HepG2 (cell line): Measurements from ENCODE around the gene TMC8. TPM values are rescaled to one million over a fixed set of nuclear protein-coding genes. Genes with fewer than 3 reads are reported as not detected.

Experiments
- CEBPG ChIP-seq: IDR thresholded peaks from 2 replicates; pipeline ENCODE4 v1.6.1; 2016
- EZH2 ChIP-seq: conservative IDR thresholded peaks from 2 replicates; pipeline ENCODE4 v1.6.1; 2012; ENCODE audit warnings: mild to moderate bottlenecking, low read depth, low read length, moderate library complexity
- GLI4 ChIP-seq: sonication (generic); formaldehyde crosslinking; IDR thresholded peaks from 2 replicates; pipeline ENCODE4 v1.5.1; 2020; ENCODE audit warnings: missing genetic modification reagents, mild to moderate bottlenecking, moderate library complexity, borderline replicate concordance
- KAT8 ChIP-seq: IDR thresholded peaks from 2 replicates; pipeline ENCODE4 v1.6.1; 2016; ENCODE audit warnings: missing genetic modification reagents, missing compliant biosample characterization
- MAF1 ChIP-seq: sonication (generic); formaldehyde crosslinking; IDR thresholded peaks from 2 replicates; pipeline ENCODE4 v1.5.0; 2020; ENCODE audit warnings: missing genetic modification reagents, borderline replicate concordance
- NFKB2 ChIP-seq: sonication (generic); formaldehyde crosslinking; IDR thresholded peaks from 2 replicates; pipeline ENCODE4 v1.4.0; 2020; ENCODE audit warnings: missing genetic modification reagents, borderline replicate concordance
- NFRKB ChIP-seq: fragments of 450-650 bp; IDR thresholded peaks from 2 replicates; pipeline ENCODE4 v1.6.1; 2017
- PHB2 ChIP-seq: fragments of 450-650 bp; IDR thresholded peaks from 2 replicates; pipeline ENCODE4 v1.6.1; 2018; ENCODE audit not compliant: partially characterized antibody
- PHF21A ChIP-seq: sonication (generic); formaldehyde crosslinking; IDR thresholded peaks from 2 replicates; pipeline ENCODE4 v1.5.0; 2020; ENCODE audit warnings: mild to moderate bottlenecking, missing genetic modification reagents
- PLSCR1 ChIP-seq: sonication (generic); formaldehyde crosslinking; IDR thresholded peaks from 2 replicates; pipeline ENCODE4 v1.5.0; 2020; ENCODE audit warnings: missing genetic modification reagents, mild to moderate bottlenecking, borderline replicate concordance
- POLR2A ChIP-seq, 2 experiments: IDR thresholded peaks; 2 replicates each; pipeline ENCODE4 v1.6.1; 2011; ENCODE audit warnings: low read depth in 2 of 2, low read length in 2 of 2, mild to moderate bottlenecking in 1 of 2, moderate library complexity in 1 of 2; ENCODE audit not compliant: insufficient read depth in 1 of 2
- SIX4 ChIP-seq: sonication (generic); formaldehyde crosslinking; IDR thresholded peaks from 2 replicates; pipeline ENCODE4 v1.4.0; 2020; ENCODE audit warnings: missing genetic modification reagents
- U2AF2 ChIP-seq: fragments of 200-400 bp; formaldehyde crosslinking; IDR thresholded peaks from 2 replicates; pipeline ENCODE4 v1.6.1; 2017; ENCODE audit warnings: low read depth, mild to moderate bottlenecking, low read length
- YY1 ChIP-seq: IDR thresholded peaks from 2 replicates; pipeline ENCODE4 v1.6.1; 2011; ENCODE audit warnings: low read length, low read depth, moderate library complexity, mild to moderate bottlenecking; ENCODE audit not compliant: insufficient read depth, insufficient replicate concordance
- ZFP1 ChIP-seq: IDR thresholded peaks from 2 replicates; pipeline ENCODE4 v1.6.1; 2016
- ZNF296 ChIP-seq: sonication (generic); formaldehyde crosslinking; conservative IDR thresholded peaks from 2 replicates; pipeline ENCODE4 v1.5.0; 2020; ENCODE audit warnings: mild to moderate bottlenecking, missing genetic modification reagents
- ZNF569 ChIP-seq: sonication (generic); formaldehyde crosslinking; IDR thresholded peaks from 2 replicates; pipeline ENCODE4 v1.5.0; 2020; ENCODE audit warnings: mild to moderate bottlenecking, missing genetic modification reagents, moderate library complexity, borderline replicate concordance
- ZNF614 ChIP-seq: IDR thresholded peaks from 2 replicates; pipeline ENCODE4 v1.6.1; 2018; ENCODE audit warnings: missing biosample characterization, missing genetic modification reagents, inconsistent platforms, borderline replicate concordance
- ZNF691 ChIP-seq: sonication (generic); formaldehyde crosslinking; IDR thresholded peaks from 2 replicates; pipeline ENCODE4 v1.4.0; 2020; ENCODE audit warnings: missing genetic modification reagents, low read depth, mild to moderate bottlenecking, borderline replicate concordance
- ZNF878 ChIP-seq: sonication (generic); formaldehyde crosslinking; IDR thresholded peaks from 2 replicates; pipeline ENCODE4 v1.8.1; 2023; ENCODE audit warnings: mild to moderate bottlenecking, missing genetic modification reagents, moderate library complexity
- polyA plus RNA-seq, 8 experiments: library from polyadenylated mRNA; depleted of rRNA in 3 of 8; stranded (reverse) in 7 of 8; unstranded in 1 of 8; fragments of >200 nt; fragmentation: Illumina TruSeq in 4 of 8; extraction: Trizol in 4 of 8; gene quantifications; 2 replicates each; pipeline versions ENCODE4 v1.2.1 to v1.2.3, GENCODE V29; 2011 to 2016; ENCODE audit warnings: low read depth in 4 of 8, missing spikeins in 1 of 8, mixed read lengths in 1 of 8; ENCODE audit not compliant: insufficient read depth in 1 of 8
- total RNA-seq, 5 experiments: library from RNA; depleted of rRNA; stranded (reverse); fragments of >200 nt; fragmentation: Illumina TruSeq; extraction: Trizol; gene quantifications; 2 replicates each; pipeline ENCODE4 v1.2.3, GENCODE V29; 2016; ENCODE audit warnings: low read depth in 1 of 5
- TF ChIP-seq, protein P1 (sequence below): sonication (generic); formaldehyde crosslinking; IDR thresholded peaks from 2 replicates; pipeline ENCODE4 v1.4.0; 2020; ENCODE audit warnings: missing genetic modification reagents; ENCODE audit errors: not compliant biosample characterization
- TF ChIP-seq, protein P2 (sequence below): sonication (generic); formaldehyde crosslinking; IDR thresholded peaks from 2 replicates; pipeline ENCODE4 v1.8.1; 2023; ENCODE audit warnings: missing genetic modification reagents, mild to moderate bottlenecking, borderline replicate concordance
- TF ChIP-seq, protein P3 (sequence below): sonication (generic); formaldehyde crosslinking; IDR thresholded peaks from 2 replicates; pipeline ENCODE4 v1.8.0; 2023; ENCODE audit warnings: mild to moderate bottlenecking, missing genetic modification reagents
- TF ChIP-seq, protein P4 (sequence below): sonication (generic); formaldehyde crosslinking; IDR thresholded peaks from 2 replicates; pipeline ENCODE4 v1.8.0; 2022; ENCODE audit warnings: missing genetic modification reagents, low read depth, mild to moderate bottlenecking, borderline replicate concordance

The TMC8 gene
- total and polyA plus RNA-seq, 2 of the 13 experiments (the other 11 are each of a cell fraction or from before 2014, with no cell fraction given), result 0.53 to 7.8 TPM

GRCh38 chr17:78127888-78128550 is 2.6 kb upstream of the TMC8 start (continued):
- no peak for TF ChIP-seq EZH2
- TF ChIP-seq, protein P1, sequence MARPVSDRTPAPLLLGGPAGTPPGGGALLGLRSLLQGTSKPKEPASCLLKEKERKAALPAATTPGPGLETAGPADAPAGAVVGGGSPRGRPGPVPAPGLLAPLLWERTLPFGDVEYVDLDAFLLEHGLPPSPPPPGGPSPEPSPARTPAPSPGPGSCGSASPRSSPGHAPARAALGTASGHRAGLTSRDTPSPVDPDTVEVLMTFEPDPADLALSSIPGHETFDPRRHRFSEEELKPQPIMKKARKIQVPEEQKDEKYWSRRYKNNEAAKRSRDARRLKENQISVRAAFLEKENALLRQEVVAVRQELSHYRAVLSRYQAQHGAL (CRISPR knock-in tag), result peak; percentile 30
- TF ChIP-seq CEBPG (CRISPR knock-in tag), result no peak
- no peak for TF ChIP-seq ZFP1
- TF ChIP-seq ZNF691 (CRISPR knock-in tag), result peak; percentile 79; the same call in 1 of the 2 replicates
- no peak for TF ChIP-seq ZNF614 (CRISPR knock-in tag)
- no peak for TF ChIP-seq NFRKB
- peak in 1 of 2 experiments; percentile 68; a peak in 2 of 4 replicates for TF ChIP-seq POLR2A (IDR thresholded peaks at IDR 0.05; ENCODE audit: insufficient read depth in 1 of 2, low read depth in 2 of 2, low read length in 2 of 2)
- TF ChIP-seq PHF21A (CRISPR knock-in tag), result no peak
- TF ChIP-seq, protein P2, sequence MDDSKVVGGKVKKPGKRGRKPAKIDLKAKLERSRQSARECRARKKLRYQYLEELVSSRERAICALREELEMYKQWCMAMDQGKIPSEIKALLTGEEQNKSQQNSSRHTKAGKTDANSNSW (CRISPR knock-in tag), result no peak
- peak; percentile 2; the same call in 1 of the 2 replicates for TF ChIP-seq KAT8 (CRISPR knock-in tag)
- TF ChIP-seq, protein P3, sequence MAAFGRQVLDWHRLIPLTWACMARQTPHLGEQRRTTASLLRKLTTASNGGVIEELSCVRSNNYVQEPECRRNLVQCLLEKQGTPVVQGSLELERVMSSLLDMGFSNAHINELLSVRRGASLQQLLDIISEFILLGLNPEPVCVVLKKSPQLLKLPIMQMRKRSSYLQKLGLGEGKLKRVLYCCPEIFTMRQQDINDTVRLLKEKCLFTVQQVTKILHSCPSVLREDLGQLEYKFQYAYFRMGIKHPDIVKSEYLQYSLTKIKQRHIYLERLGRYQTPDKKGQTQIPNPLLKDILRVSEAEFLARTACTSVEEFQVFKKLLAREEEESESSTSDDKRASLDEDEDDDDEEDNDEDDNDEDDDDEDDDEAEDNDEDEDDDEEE (CRISPR knock-in tag), result no peak
- TF ChIP-seq ZNF878 (CRISPR knock-in tag), result no peak
- no peak for TF ChIP-seq GLI4
- TF ChIP-seq MAF1 (CRISPR knock-in tag), result no peak
- TF ChIP-seq PHB2, result no peak
- no peak for TF ChIP-seq ZNF569 (CRISPR knock-in tag)
- no peak for TF ChIP-seq NFKB2 (CRISPR knock-in tag)
- no peak for TF ChIP-seq SIX4 (CRISPR knock-in tag)
- no peak for TF ChIP-seq ZNF296
- TF ChIP-seq, protein P4, sequence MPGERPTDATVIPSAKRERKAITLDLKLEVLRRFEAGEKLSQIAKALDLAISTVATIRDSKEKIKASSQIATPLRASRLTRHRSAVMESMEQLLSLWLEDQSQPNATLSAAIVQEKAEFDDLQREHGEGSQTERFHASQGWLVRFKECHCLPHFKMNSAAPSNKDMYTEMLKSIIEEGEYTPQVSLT (CRISPR knock-in tag), result no peak
- no peak for TF ChIP-seq U2AF2
- no peak for TF ChIP-seq PLSCR1 (CRISPR knock-in tag)
- no peak for TF ChIP-seq YY1
